ENCODE data around the gene KCNAB1. TPM values are rescaled to one million over a fixed set of nuclear protein-coding genes. Genes with fewer than 3 reads are reported as not detected.

KCNAB1 gene
- total RNA-seq, 3 donors from 2014 or later = 3.9 to 8.3 (median 5.4) TPM

DNA sequence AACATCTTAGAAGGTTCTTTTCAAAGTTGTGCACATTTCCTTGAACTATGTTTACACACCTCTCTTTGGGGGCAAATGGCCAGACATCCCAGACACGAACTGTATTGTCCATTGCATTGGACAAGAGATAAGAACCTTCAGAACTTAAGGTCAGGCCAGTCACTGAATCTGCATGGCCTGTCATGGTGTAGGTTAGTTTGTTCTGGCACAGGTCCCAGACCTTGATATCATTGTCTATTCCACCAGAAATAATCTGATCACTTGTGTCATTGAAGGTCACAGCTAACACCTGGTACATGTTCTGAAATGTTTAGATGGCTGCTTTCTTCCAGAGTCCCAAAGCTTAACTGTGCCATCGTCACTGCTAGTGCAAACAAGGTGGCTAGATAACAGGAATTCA lies 55.7 kb downstream of the KCNAB1 start:
- Histone ChIP-seq H3K4me1 (no peaks in the 10 kb centered on the region), H3K36me3 (no peaks in the 10 kb centered on the region), H3K9me3 (no peaks in the 10 kb centered on the region), H3K27me3 (no peaks in the 10 kb centered on the region), H3K27ac (no peak overlapping the region), H3K4me3 (no peak overlapping the region)
- intact Hi-C loops (cut with DNase I; ENCODE audit: low total_unique reads) = no loop called here
- no peak for DNase-seq (ENCODE audit: low spot score in 2 of 2)
- TF ChIP-seq POLR2A (IDR thresholded peaks at IDR 0.05) (no peak), POLR2AphosphoS5 (IDR thresholded peaks at IDR 0.05) (no peak)
- TF ChIP-seq, protein P1, sequence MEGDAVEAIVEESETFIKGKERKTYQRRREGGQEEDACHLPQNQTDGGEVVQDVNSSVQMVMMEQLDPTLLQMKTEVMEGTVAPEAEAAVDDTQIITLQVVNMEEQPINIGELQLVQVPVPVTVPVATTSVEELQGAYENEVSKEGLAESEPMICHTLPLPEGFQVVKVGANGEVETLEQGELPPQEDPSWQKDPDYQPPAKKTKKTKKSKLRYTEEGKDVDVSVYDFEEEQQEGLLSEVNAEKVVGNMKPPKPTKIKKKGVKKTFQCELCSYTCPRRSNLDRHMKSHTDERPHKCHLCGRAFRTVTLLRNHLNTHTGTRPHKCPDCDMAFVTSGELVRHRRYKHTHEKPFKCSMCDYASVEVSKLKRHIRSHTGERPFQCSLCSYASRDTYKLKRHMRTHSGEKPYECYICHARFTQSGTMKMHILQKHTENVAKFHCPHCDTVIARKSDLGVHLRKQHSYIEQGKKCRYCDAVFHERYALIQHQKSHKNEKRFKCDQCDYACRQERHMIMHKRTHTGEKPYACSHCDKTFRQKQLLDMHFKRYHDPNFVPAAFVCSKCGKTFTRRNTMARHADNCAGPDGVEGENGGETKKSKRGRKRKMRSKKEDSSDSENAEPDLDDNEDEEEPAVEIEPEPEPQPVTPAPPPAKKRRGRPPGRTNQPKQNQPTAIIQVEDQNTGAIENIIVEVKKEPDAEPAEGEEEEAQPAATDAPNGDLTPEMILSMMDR (IDR thresholded peaks at IDR 0.05) = no peak

DNA sequence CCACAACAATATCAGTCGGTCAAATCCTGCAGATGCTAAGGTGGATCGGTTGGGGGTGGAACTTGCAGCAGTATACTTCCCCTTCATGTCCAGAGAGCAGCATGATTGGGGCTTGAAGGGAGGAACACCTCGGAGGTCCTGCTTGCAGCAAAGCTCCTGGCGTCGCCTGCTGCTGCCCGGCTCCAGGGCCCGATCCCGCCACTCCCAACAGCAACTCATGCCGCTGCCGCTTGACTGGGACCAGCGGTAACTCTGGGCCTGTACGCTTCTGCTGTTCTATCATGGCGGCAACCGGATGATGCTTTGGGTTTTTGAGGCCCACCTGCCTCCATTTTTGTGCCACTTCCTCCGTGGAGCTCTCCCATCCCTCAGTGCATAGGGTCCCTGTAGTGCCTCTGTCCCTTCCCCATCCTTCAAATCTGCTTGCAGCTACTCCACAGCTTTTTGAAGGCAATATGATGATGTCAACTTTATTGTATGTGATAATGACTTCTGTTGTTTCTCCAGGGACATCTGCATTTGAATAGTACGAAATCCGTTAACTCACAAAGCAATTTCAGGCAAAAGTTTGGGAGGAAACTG lies 56.3 kb downstream of the KCNAB1 start:
- Histone ChIP-seq H3K9me3 (no peaks in the 10 kb centered on the region), H3K4me1 (no peaks in the 10 kb centered on the region), H3K4me3 (no peak overlapping the region), H3K27ac (no peak overlapping the region), H3K36me3 (no peaks in the 10 kb centered on the region), H3K27me3 (no peaks in the 10 kb centered on the region)
- intact Hi-C loops (cut with DNase I; ENCODE audit: low total_unique reads) = no loop called here
- TF ChIP-seq, protein P1 (IDR thresholded peaks at IDR 0.05) = no peak
- TF ChIP-seq POLR2A (IDR thresholded peaks at IDR 0.05) (no peak), POLR2AphosphoS5 (IDR thresholded peaks at IDR 0.05) (no peak)
- DNase-seq (ENCODE audit: low spot score in 2 of 2) = no peak

DNA sequence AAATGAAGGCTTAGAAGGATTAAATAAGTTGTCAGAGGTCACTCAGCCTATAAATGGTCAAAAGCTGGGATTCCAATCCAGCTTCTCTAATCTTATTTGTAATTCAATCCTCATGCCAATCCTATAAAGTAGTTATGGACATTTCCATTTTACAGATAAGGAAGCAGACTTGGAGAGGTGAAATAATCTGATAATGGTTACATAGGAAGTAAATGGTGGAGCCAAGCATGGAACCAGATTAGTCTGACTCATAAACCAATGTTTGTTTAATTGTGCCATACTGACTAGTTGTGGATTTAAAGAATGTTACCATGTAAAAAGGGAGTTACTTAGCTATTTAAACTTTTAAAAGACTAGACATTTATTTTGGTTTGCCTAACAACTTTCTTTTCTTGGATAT lies 59.7 kb downstream of the KCNAB1 start:
- intact Hi-C loops (cut with DNase I; ENCODE audit: low total_unique reads) = no loop called here
- Histone ChIP-seq H3K4me1 (no peaks in the 10 kb centered on the region), H3K36me3 (no peaks in the 10 kb centered on the region), H3K27ac (no peak overlapping the region), H3K27me3 (no peaks in the 10 kb centered on the region), H3K9me3 (no peaks in the 10 kb centered on the region), H3K4me3 (no peak overlapping the region)
- TF ChIP-seq POLR2AphosphoS5 (IDR thresholded peaks at IDR 0.05) (no peak), POLR2A (IDR thresholded peaks at IDR 0.05) (no peak)
- TF ChIP-seq, protein P1 (IDR thresholded peaks at IDR 0.05) = no peak
- no peak for DNase-seq (ENCODE audit: low spot score in 2 of 2)

DNA sequence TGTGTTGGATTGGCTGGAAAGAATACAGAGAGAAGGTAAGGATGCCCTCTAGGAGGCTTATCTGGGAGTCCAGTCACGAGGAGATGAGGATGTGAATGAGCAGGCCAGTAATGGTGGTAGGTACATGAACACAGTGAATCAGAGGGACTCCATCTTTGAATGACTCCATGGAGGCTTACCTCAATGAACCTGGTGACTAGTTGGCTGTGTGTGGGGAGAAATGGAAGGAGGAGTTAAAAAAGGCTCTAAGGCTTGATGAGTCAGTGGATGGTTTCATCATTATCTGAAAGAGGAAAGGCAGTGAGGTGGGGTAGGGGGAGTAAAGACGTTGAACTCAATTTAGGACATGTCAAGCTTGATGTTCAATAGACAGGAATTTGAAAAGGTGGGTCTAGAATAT lies 61.1 kb downstream of the KCNAB1 start:
- H3K27me3 ChIP-seq = no peaks in the 10 kb centered on the region
- H3K36me3 ChIP-seq = no peaks in the 10 kb centered on the region
- TF ChIP-seq POLR2A (IDR thresholded peaks at IDR 0.05) (no peak), POLR2AphosphoS5 (IDR thresholded peaks at IDR 0.05) (no peak)
- TF ChIP-seq, protein P1 (IDR thresholded peaks at IDR 0.05) = no peak
- intact Hi-C loops (cut with DNase I; ENCODE audit: low total_unique reads) = no loop called here
- no peak overlapping the region for H3K4me3 ChIP-seq
- DNase-seq (ENCODE audit: low spot score in 2 of 2) = no peak
- H3K27ac ChIP-seq = no peak overlapping the region
- no peaks in the 10 kb centered on the region for H3K4me1 ChIP-seq
- no peaks in the 10 kb centered on the region for H3K9me3 ChIP-seq

DNA sequence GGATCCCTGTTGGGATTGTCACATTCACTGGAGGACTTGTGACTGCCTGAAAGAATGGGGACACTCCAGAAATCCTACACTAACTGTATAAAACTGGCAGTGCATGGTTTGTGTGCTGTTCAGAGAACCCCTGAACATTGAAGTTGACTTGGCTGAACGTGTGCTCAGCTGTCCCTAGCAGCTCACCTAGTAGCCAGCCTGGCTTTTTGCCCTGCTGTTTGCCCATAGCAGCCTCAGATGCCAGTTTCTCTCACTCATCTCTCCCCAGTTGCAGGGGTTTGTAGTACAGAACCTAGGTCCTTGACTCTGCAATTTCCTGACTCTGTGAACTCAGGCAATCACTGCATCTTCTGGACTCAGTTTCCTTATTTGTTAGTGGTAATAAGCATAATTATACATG lies 63.0 kb downstream of the KCNAB1 start:
- no peak overlapping the region for H3K4me3 ChIP-seq
- no peaks in the 10 kb centered on the region for H3K4me1 ChIP-seq
- no peaks in the 10 kb centered on the region for H3K27me3 ChIP-seq
- intact Hi-C loops (cut with DNase I; ENCODE audit: low total_unique reads) = no loop called here
- no peaks in the 10 kb centered on the region for H3K36me3 ChIP-seq
- H3K27ac ChIP-seq = no peak overlapping the region
- DNase-seq (ENCODE audit: low spot score in 2 of 2) = no peak
- TF ChIP-seq, protein P1 (IDR thresholded peaks at IDR 0.05) = no peak
- no peak for TF ChIP-seq POLR2AphosphoS5 (IDR thresholded peaks at IDR 0.05)
- TF ChIP-seq POLR2A (IDR thresholded peaks at IDR 0.05) = no peak
- no peaks in the 10 kb centered on the region for H3K9me3 ChIP-seq

Data from breast epithelium (tissue), 4 donors.